Fibroblast of lung (primary cell): Measurements from ENCODE around the gene ANKH. TPM values are rescaled to one million over a fixed set of nuclear protein-coding genes. Genes with fewer than 3 reads are reported as not detected.

Experiments
- DNase-seq, 2 donors: peaks; one replicate each; pipeline versions ENCODE4 v3.0.0 to v3.0.0-alpha.2; 2010; ENCODE audit warnings: low read depth in 2 of 2
- H2AFZ ChIP-seq: 2 replicates; pipeline ENCODE4 v1.5.1; 2012; ENCODE audit warnings: low read length, control low read depth, inconsistent platforms
- H3K27ac ChIP-seq: 2 replicates; pipeline ENCODE4 v1.5.1; 2011; ENCODE audit warnings: low read length, control low read depth; ENCODE audit not compliant: insufficient read depth
- H3K27me3 ChIP-seq: 2 replicates; pipeline ENCODE4 v1.5.1; 2011; ENCODE audit warnings: mild to moderate bottlenecking, low read length; ENCODE audit not compliant: control insufficient read depth, insufficient read depth
- H3K36me3 ChIP-seq: 2 replicates; pipeline ENCODE4 v1.5.1; 2011; ENCODE audit warnings: low read length; ENCODE audit not compliant: control insufficient read depth, insufficient read depth
- H3K4me1 ChIP-seq: 2 replicates; pipeline ENCODE4 v1.5.1; 2011; ENCODE audit warnings: low read length; ENCODE audit not compliant: control insufficient read depth, insufficient read depth; ENCODE audit errors: extremely low read depth
- H3K4me2 ChIP-seq: 2 replicates; pipeline ENCODE4 v1.5.1; 2011; ENCODE audit warnings: low read length, control low read depth; ENCODE audit not compliant: insufficient read depth; ENCODE audit errors: extremely low read depth
- H3K4me3 ChIP-seq, 4 experiments: fragments of 200-600 bp in 1 of 4; sonication (generic) in 1 of 4; replicated peaks in 1 of 4; 2 replicates each; pipeline ENCODE4 v1.5.1; 2011 to 2016; ENCODE audit warnings: low read length in 4 of 4, low read depth in 3 of 4, mild to moderate bottlenecking in 3 of 4, control low read depth in 2 of 4, inconsistent platforms in 1 of 4, mixed read lengths in 1 of 4; ENCODE audit not compliant: insufficient read depth in 1 of 4; ENCODE audit errors: control extremely low read depth in 1 of 4
- H3K79me2 ChIP-seq: 2 replicates; pipeline ENCODE4 v1.5.1; 2012; ENCODE audit warnings: mild to moderate bottlenecking, low read length, inconsistent platforms; ENCODE audit not compliant: control insufficient read depth, insufficient read depth
- H3K9ac ChIP-seq: 2 replicates; pipeline ENCODE4 v1.5.1; 2011; ENCODE audit warnings: mild to moderate bottlenecking, low read length, control low read depth; ENCODE audit not compliant: insufficient read depth
- H3K9me3 ChIP-seq: 2 replicates; pipeline ENCODE4 v1.5.1; 2012; ENCODE audit warnings: low read depth, low read length; ENCODE audit not compliant: control insufficient read depth, insufficient read depth
- H4K20me1 ChIP-seq: 2 replicates; pipeline ENCODE4 v1.5.1; 2011; ENCODE audit warnings: low read length; ENCODE audit not compliant: control insufficient read depth, insufficient read depth; ENCODE audit errors: extremely low read depth
- CTCF ChIP-seq, 2 donors: IDR thresholded peaks in 1 of 2; conservative IDR thresholded peaks in 1 of 2; 1 replicate in 1 of 2; 2 replicates in 1 of 2; pipeline ENCODE4 v1.5.1; 2011 to 2012; ENCODE audit warnings: low read length in 2 of 2, control low read depth in 1 of 2, inconsistent platforms in 1 of 2, low read depth in 1 of 2, mild to moderate bottlenecking in 1 of 2
- EZH2 ChIP-seq: IDR thresholded peaks from 2 replicates; pipeline ENCODE4 v1.5.1; 2012; ENCODE audit warnings: low read length, control low read depth, mild to moderate bottlenecking; ENCODE audit errors: missing control alignments
- polyA plus RNA-seq, 2 donors: library from polyadenylated mRNA; depleted of rRNA in 1 of 2; stranded (reverse) in 1 of 2; unstranded in 1 of 2; fragments of >200 nt; gene quantifications; 2 replicates each; pipeline ENCODE4 v1.2.1, GENCODE V29; 2011 to 2012; ENCODE audit warnings: missing spikeins in 1 of 2
- total RNA-seq: library from RNA; depleted of rRNA; stranded (reverse); fragments of >200 nt; gene quantifications from 2 replicates; pipeline ENCODE4 v1.2.1, GENCODE V29; 2014

ANKH gene
- total and polyA plus RNA-seq, 2 donors (not counting 1 experiment from before 2014, with no cell fraction given), result 5.8 to 10.9 TPM

GRCh38 chr5:14794583-14795230 is 76.9 kb downstream of the ANKH start:
- no peak for DNase-seq
- no peaks in the 10 kb centered on the region for H3K9me3 ChIP-seq
- TF ChIP-seq EZH2 (no peak), CTCF (conservative IDR thresholded peaks at IDR 0.05 in 1 of 2, IDR thresholded peaks at IDR 0.05 in 1 of 2; ENCODE audit: low read depth in 1 of 2, low read length in 2 of 2) (no peak)
- no peaks in the 10 kb centered on the region for H3K79me2 ChIP-seq
- H2AFZ ChIP-seq, result no peak overlapping the region
- no peak overlapping the region for H3K4me3 ChIP-seq
- no peak overlapping the region for H3K4me2 ChIP-seq
- H3K9ac ChIP-seq, result no peak overlapping the region
- H4K20me1 ChIP-seq, result no peaks in the 10 kb centered on the region
- no peaks in the 10 kb centered on the region for H3K4me1 ChIP-seq
- no peaks in the 10 kb centered on the region for H3K27me3 ChIP-seq
- H3K36me3 ChIP-seq, result no peaks in the 10 kb centered on the region
- no peak overlapping the region for H3K27ac ChIP-seq

- Histone ChIP-seq H2AFZ (no peak overlapping the region), H3K9me3 (no peaks in the 10 kb centered on the region), H4K20me1 (no peaks in the 10 kb centered on the region), H3K36me3 (no peaks in the 10 kb centered on the region), H3K4me1 (no peaks in the 10 kb centered on the region), H3K9ac (no peak overlapping the region), H3K4me2 (no peak overlapping the region), H3K4me3 (no peak overlapping the region), H3K27me3 (no peaks in the 10 kb centered on the region), H3K79me2 (no peaks in the 10 kb centered on the region), H3K27ac (no peak overlapping the region)
- DNase-seq, result no peak
- TF ChIP-seq CTCF (conservative IDR thresholded peaks at IDR 0.05 in 1 of 2, IDR thresholded peaks at IDR 0.05 in 1 of 2; ENCODE audit: low read depth in 1 of 2, low read length in 2 of 2) (no peak), EZH2 (no peak)
Observed at GRCh38 chr5:14793851-14794250, 77.7 kb downstream of the ANKH start.

GRCh38 chr5:14790911-14791310 is 80.7 kb downstream of the ANKH start:
- H3K9ac ChIP-seq, result no peak overlapping the region
- no peak overlapping the region for H2AFZ ChIP-seq
- no peak for TF ChIP-seq CTCF (conservative IDR thresholded peaks at IDR 0.05 in 1 of 2, IDR thresholded peaks at IDR 0.05 in 1 of 2; ENCODE audit: low read depth in 1 of 2, low read length in 2 of 2)
- no peak for TF ChIP-seq EZH2
- H3K4me1 ChIP-seq, result no peaks in the 10 kb centered on the region
- no peak overlapping the region for H3K4me3 ChIP-seq
- no peaks in the 10 kb centered on the region for H4K20me1 ChIP-seq
- H3K36me3 ChIP-seq, result no peaks in the 10 kb centered on the region
- no peak overlapping the region for H3K4me2 ChIP-seq
- no peak overlapping the region for H3K27ac ChIP-seq
- no peak for DNase-seq
- H3K79me2 ChIP-seq, result no peaks in the 10 kb centered on the region
- H3K27me3 ChIP-seq, result no peaks in the 10 kb centered on the region
- H3K9me3 ChIP-seq, result no peaks in the 10 kb centered on the region
